Transverse colon (tissue), 1 donor: Measurements from ENCODE around the gene UCK2.

Experiments used
- EP300 ChIP-seq: sonication (generic); formaldehyde crosslinking; IDR thresholded peaks from one replicate; pipeline ENCODE4 v1.6.1; 2017; ENCODE audit warnings: antibody characterized with exemption, low read depth
- POLR2A ChIP-seq: fragments of 450-650 bp; IDR thresholded peaks from one replicate; pipeline ENCODE4 v1.6.1; 2016; ENCODE audit warnings: antibody characterized with exemption, mild to moderate bottlenecking, moderate library complexity

- TF ChIP-seq POLR2A (no peak), EP300 (no peak)
Observed at GRCh38 chr1:165829888-165830287, 2.5 kb downstream of the UCK2 start.
